HepG2 (cell line): Measurements from ENCODE around the gene DPH3. TPM values are rescaled to one million over a fixed set of nuclear protein-coding genes. Genes with fewer than 3 reads are reported as not detected.

Source experiments
- ATAC-seq: fragments of 200-7000 bp; cut with Tn5 transposase; 3 replicates; pipeline ENCODE4 v1.9.1; 2020; ENCODE audit warnings: mild to moderate bottlenecking, moderate library complexity
- BruUV-seq: library from RNA; stranded (reverse); fragments of 400-500 nt; replicated peaks from 2 replicates; lab custom pipeline; 2021; lab: Mats Ljungman, UMichigan
- CTCF ChIA-PET: fragments of 300-600 bp; formaldehyde crosslinking; extraction: SDS; loops from one replicate; lab custom pipeline; 2021; ENCODE audit warnings: low total read pairs, inconsistent platforms, low intra/inter-chr PET ratio; lab: Yijun Ruan, JAX
- POLR2A ChIA-PET: fragments of 350-600 bp; sonication (Branson Sonifier 250); formaldehyde crosslinking; loops from one replicate; lab custom pipeline; 2020; ENCODE audit warnings: antibody characterized with exemption, inconsistent platforms; lab: Yijun Ruan, JAX
- DNase-seq: peaks from one replicate; pipeline ENCODE4 v3.0.0-alpha.2; 2015; ENCODE audit warnings: low spot score
- FAIRE-seq: peaks from 3 replicates; lab custom pipeline; 2011; peaks lifted over from hg19 to GRCh38; lab: Jason Lieb, UNC
- H2AFZ ChIP-seq: one replicate; pipeline ENCODE4 v1.6.1; 2011; ENCODE audit warnings: low read length, inconsistent platforms
- H3K27ac ChIP-seq: fragments of 300-600 bp; 3 replicates; pipeline ENCODE4 v1.8.0; 2011; ENCODE audit warnings: mixed run types, mild to moderate bottlenecking, mixed read lengths, low read length, inconsistent platforms; ENCODE audit not compliant: insufficient read depth; ENCODE audit errors: extremely low read length
- H3K27me3 ChIP-seq, 2 experiments: fragments of 200-600 bp in 1 of 2; 2 replicates in 1 of 2; 3 replicates in 1 of 2; pipeline versions ENCODE4 v1.6.0 to v1.8.0; 2011; ENCODE audit warnings: low read length in 2 of 2, mild to moderate bottlenecking in 2 of 2, moderate library complexity in 2 of 2, inconsistent platforms in 1 of 2; ENCODE audit not compliant: insufficient read depth in 2 of 2, control insufficient read depth in 1 of 2
- H3K36me3 ChIP-seq, 2 experiments: fragments of 200-600 bp in 1 of 2; replicated peaks in 1 of 2; 2 replicates in 1 of 2; 3 replicates in 1 of 2; pipeline versions ENCODE4 v1.5.1 to v1.8.0; 2011; ENCODE audit warnings: low read length in 2 of 2, inconsistent platforms in 1 of 2; ENCODE audit not compliant: insufficient read depth in 2 of 2, control insufficient read depth in 1 of 2
- H3K4me1 ChIP-seq: 2 replicates; pipeline ENCODE4 v1.5.1; 2012; ENCODE audit warnings: low read length, inconsistent platforms; ENCODE audit not compliant: insufficient read depth
- H3K4me2 ChIP-seq: 2 replicates; pipeline ENCODE4 v1.6.0; 2011; ENCODE audit warnings: low read depth, low read length, inconsistent platforms
- H3K4me3 ChIP-seq, 3 experiments: fragments of 200-600 bp in 1 of 3; sonication (generic), shearing (Covaris generic) in 1 of 3; replicated peaks in 1 of 3; 2 replicates each; pipeline ENCODE4 v1.5.1; 2011 to 2016; ENCODE audit warnings: low read length in 3 of 3, inconsistent platforms in 2 of 3, low read depth in 2 of 3, mild to moderate bottlenecking in 2 of 3, control low read depth in 1 of 3, mixed read lengths in 1 of 3; ENCODE audit not compliant: insufficient read depth in 1 of 3
- H3K79me2 ChIP-seq: one replicate; pipeline ENCODE4 v1.6.1; 2011; ENCODE audit warnings: low read length, inconsistent platforms; ENCODE audit not compliant: insufficient read depth
- H3K9ac ChIP-seq: 2 replicates; pipeline ENCODE4 v1.6.0; 2011; ENCODE audit warnings: mild to moderate bottlenecking, low read depth, low read length, inconsistent platforms; ENCODE audit not compliant: insufficient read depth
- H3K9me3 ChIP-seq: 2 replicates; pipeline ENCODE4 v1.5.1; 2012; ENCODE audit warnings: mild to moderate bottlenecking, low read length
- H4K20me1 ChIP-seq: 2 replicates; pipeline ENCODE4 v1.6.0; 2011; ENCODE audit warnings: inconsistent platforms, mild to moderate bottlenecking, low read length, moderate library complexity; ENCODE audit not compliant: insufficient read depth
- AKAP8 ChIP-seq: sonication (generic); formaldehyde crosslinking; IDR thresholded peaks from 2 replicates; pipeline ENCODE4 v1.5.1; 2020; ENCODE audit warnings: mild to moderate bottlenecking, missing genetic modification reagents
- ARHGAP35 ChIP-seq: sonication (generic); formaldehyde crosslinking; IDR thresholded peaks from 2 replicates; pipeline ENCODE4 v1.9.0; 2022; ENCODE audit warnings: mild to moderate bottlenecking, inconsistent platforms, moderate library complexity, missing genetic modification reagents, borderline replicate concordance
- CC2D1A ChIP-seq: sonication (generic); formaldehyde crosslinking; IDR thresholded peaks from 2 replicates; pipeline ENCODE4 v1.8.1; 2023; ENCODE audit warnings: mild to moderate bottlenecking, missing genetic modification reagents
- DMAP1 ChIP-seq: IDR thresholded peaks from 2 replicates; pipeline ENCODE4 v1.6.1; 2016
- HINFP ChIP-seq: sonication (generic); formaldehyde crosslinking; IDR thresholded peaks from 2 replicates; pipeline ENCODE4 v1.4.0; 2020; ENCODE audit warnings: low read depth, mild to moderate bottlenecking, missing genetic modification reagents
- MEIS2 ChIP-seq: sonication (generic); formaldehyde crosslinking; IDR thresholded peaks from 2 replicates; pipeline ENCODE4 v1.9.0; 2021; ENCODE audit warnings: mild to moderate bottlenecking, missing genetic modification reagents
- MYC ChIP-seq: sonication (generic); formaldehyde crosslinking; IDR thresholded peaks from 2 replicates; pipeline ENCODE4 v1.9.0; 2021; ENCODE audit warnings: missing genetic modification reagents, borderline replicate concordance
- NFE2 ChIP-seq: sonication (generic); formaldehyde crosslinking; IDR thresholded peaks from 2 replicates; pipeline ENCODE4 v1.4.0; 2020; ENCODE audit warnings: missing genetic modification reagents
- PHF20 ChIP-seq: sonication (generic); formaldehyde crosslinking; IDR thresholded peaks from 2 replicates; pipeline ENCODE4 v1.5.0; 2020; ENCODE audit warnings: mild to moderate bottlenecking, missing genetic modification reagents
- PITX1 ChIP-seq: sonication (generic); formaldehyde crosslinking; IDR thresholded peaks from 2 replicates; pipeline ENCODE4 v1.5.1; 2020; ENCODE audit warnings: mild to moderate bottlenecking, missing genetic modification reagents
- TMF1 ChIP-seq: sonication (generic); formaldehyde crosslinking; IDR thresholded peaks from 2 replicates; pipeline ENCODE4 v1.8.1; 2022; ENCODE audit warnings: low read depth, missing genetic modification reagents
- YY1 ChIP-seq: IDR thresholded peaks from 2 replicates; pipeline ENCODE4 v1.6.1; 2011; ENCODE audit warnings: low read length, low read depth, moderate library complexity, mild to moderate bottlenecking; ENCODE audit not compliant: insufficient read depth, insufficient replicate concordance
- ZC3H4 ChIP-seq: sonication (generic); formaldehyde crosslinking; IDR thresholded peaks from 2 replicates; pipeline ENCODE4 v1.4.0; 2020; ENCODE audit warnings: missing genetic modification reagents, borderline replicate concordance
- ZMAT5 ChIP-seq: sonication (generic); formaldehyde crosslinking; IDR thresholded peaks from 2 replicates; pipeline ENCODE4 v1.5.0; 2020; ENCODE audit warnings: mild to moderate bottlenecking, low read depth, missing genetic modification reagents, borderline replicate concordance
- ZNF280B ChIP-seq: sonication (generic); formaldehyde crosslinking; IDR thresholded peaks from 2 replicates; pipeline ENCODE4 v1.5.0; 2020; ENCODE audit warnings: missing genetic modification reagents, mild to moderate bottlenecking, borderline replicate concordance
- ZNF296 ChIP-seq: sonication (generic); formaldehyde crosslinking; conservative IDR thresholded peaks from 2 replicates; pipeline ENCODE4 v1.5.0; 2020; ENCODE audit warnings: mild to moderate bottlenecking, missing genetic modification reagents
- ZNF432 ChIP-seq: sonication (generic); formaldehyde crosslinking; IDR thresholded peaks from 2 replicates; pipeline ENCODE4 v1.5.0; 2020; ENCODE audit warnings: missing genetic modification reagents, mild to moderate bottlenecking, borderline replicate concordance
- ZNF510 ChIP-seq: sonication (generic); formaldehyde crosslinking; IDR thresholded peaks from 2 replicates; pipeline ENCODE4 v1.4.0; 2020; ENCODE audit warnings: low read depth, mild to moderate bottlenecking, missing genetic modification reagents
- ZNF773 ChIP-seq: sonication (generic); formaldehyde crosslinking; IDR thresholded peaks from 2 replicates; pipeline ENCODE4 v1.4.0; 2020; ENCODE audit warnings: missing genetic modification reagents, borderline replicate concordance
- ZSCAN29 ChIP-seq: sonication (generic); formaldehyde crosslinking; conservative IDR thresholded peaks from 2 replicates; pipeline ENCODE4 v1.4.0; 2020; ENCODE audit warnings: mild to moderate bottlenecking, missing genetic modification reagents
- WGBS: methylation state at CpG from one replicate; pipeline ENCODE4 v1.1.6; 2017; ENCODE audit warnings: low lambda C conversion rate; 5-methylcytosine and 5-hydroxymethylcytosine counted together
- in situ Hi-C: cut with HindIII; loops from 2 replicates; pipeline ENCODE4 v1.10.0; 2017; ENCODE audit warnings: low pct_unique_long_range_greater_than_20kb; ENCODE audit not compliant: extremely low pct_ligation_motif_present
- intact Hi-C: fragments of 100-400 bp; cut with micrococcal nuclease; formaldehyde crosslinking; loops from one replicate; pipeline ENCODE4 v1.10.0; 2022; ENCODE audit not compliant: unreplicated experiment
- polyA plus RNA-seq, 8 experiments: library from polyadenylated mRNA; depleted of rRNA in 3 of 8; stranded (reverse) in 7 of 8; unstranded in 1 of 8; fragments of >200 nt; fragmentation: Illumina TruSeq in 4 of 8; extraction: Trizol in 4 of 8; gene quantifications; 2 replicates each; pipeline versions ENCODE4 v1.2.1 to v1.2.3, GENCODE V29; 2011 to 2016; ENCODE audit warnings: low read depth in 4 of 8, missing spikeins in 1 of 8, mixed read lengths in 1 of 8; ENCODE audit not compliant: insufficient read depth in 1 of 8
- total RNA-seq, 5 experiments: library from RNA; depleted of rRNA; stranded (reverse); fragments of >200 nt; fragmentation: Illumina TruSeq; extraction: Trizol; gene quantifications; 2 replicates each; pipeline ENCODE4 v1.2.3, GENCODE V29; 2016; ENCODE audit warnings: low read depth in 1 of 5
- TF ChIP-seq, protein P1 (sequence below): sonication (generic); formaldehyde crosslinking; IDR thresholded peaks from 2 replicates; pipeline ENCODE4 v1.8.0; 2022; ENCODE audit warnings: missing genetic modification reagents, mild to moderate bottlenecking, inconsistent platforms, borderline replicate concordance
- TF ChIP-seq, protein P2 (sequence below): sonication (generic); formaldehyde crosslinking; IDR thresholded peaks from 2 replicates; pipeline ENCODE4 v1.4.0; 2020; ENCODE audit warnings: missing genetic modification reagents

Gene DPH3
- total and polyA plus RNA-seq, 2 of the 13 experiments (the other 11 are each of a cell fraction or from before 2014, with no cell fraction given), result 18.3 to 21.6 TPM

GRCh38 chr3:16277471-16277870, 12.7 kb upstream of the DPH3 start (continued):
- TF ChIP-seq ZC3H4 (CRISPR knock-in tag), result no peak
- no peak for TF ChIP-seq YY1
- TF ChIP-seq ZNF296, result no peak
- no peak for TF ChIP-seq TMF1 (CRISPR knock-in tag)
- TF ChIP-seq ZNF432, result no peak
- TF ChIP-seq ZSCAN29, result no peak
- no peak for TF ChIP-seq ZMAT5
- no peak for TF ChIP-seq NFE2
- TF ChIP-seq MEIS2 (CRISPR knock-in tag), result no peak
- TF ChIP-seq HINFP, result no peak
- no peak for TF ChIP-seq ZNF773 (CRISPR knock-in tag)
- TF ChIP-seq, all 625 proteins: peak for 0

DNA sequence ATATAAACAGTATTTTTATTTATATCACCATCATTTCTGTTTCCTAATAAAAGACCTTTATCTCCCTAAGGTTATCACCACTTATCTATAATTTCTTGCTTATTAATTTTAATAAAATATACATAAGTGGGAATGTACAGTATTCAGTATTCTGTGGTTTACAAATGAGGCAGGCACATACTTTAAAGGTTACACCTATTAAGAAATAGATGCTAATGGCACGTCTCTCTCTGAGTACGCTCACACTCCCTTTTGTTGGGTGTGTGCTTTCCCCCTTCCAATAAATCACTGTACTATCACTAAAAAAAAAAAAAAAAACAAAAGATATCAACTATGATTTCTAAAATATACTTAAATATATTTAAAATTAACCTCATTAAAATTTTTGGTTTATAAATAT, 9.1 kb upstream of the DPH3 start:
- H3K9me3 ChIP-seq, result no peaks in the 10 kb centered on the region
- intact Hi-C loops (no loop called here), in situ Hi-C loops (no loop called here)
- ChIA-PET CTCF (no interaction called here), POLR2A (no interaction called here)
- H3K4me1 ChIP-seq, result no peaks in the 10 kb centered on the region
- no peak overlapping the region for H3K27ac ChIP-seq
- no peak overlapping the region for H3K9ac ChIP-seq
- H4K20me1 ChIP-seq, result no peaks in the 10 kb centered on the region
- H3K4me2 ChIP-seq, result no peak overlapping the region
- H2AFZ ChIP-seq, result no peak overlapping the region
- DNase-seq (no peak), FAIRE-seq (no peak), ATAC-seq (no peak)
- WGBS, result 98% methylated on average over 2 of the region's 2 CpGs
- H3K36me3 ChIP-seq, result peaks cover 5 to 74% of the 10 kb centered on the region in 2 experiments
- H3K79me2 ChIP-seq, result peaks cover 4% of the 10 kb centered on the region
- BruUV-seq, result no TSS peak
- no peaks in the 10 kb centered on the region for H3K27me3 ChIP-seq
- no peak overlapping the region for H3K4me3 ChIP-seq
- TF ChIP-seq ZNF280B, result no peak
- TF ChIP-seq ZNF510 (CRISPR knock-in tag), result no peak
- no peak for TF ChIP-seq MYC (CRISPR knock-in tag)
- TF ChIP-seq, protein P1, sequence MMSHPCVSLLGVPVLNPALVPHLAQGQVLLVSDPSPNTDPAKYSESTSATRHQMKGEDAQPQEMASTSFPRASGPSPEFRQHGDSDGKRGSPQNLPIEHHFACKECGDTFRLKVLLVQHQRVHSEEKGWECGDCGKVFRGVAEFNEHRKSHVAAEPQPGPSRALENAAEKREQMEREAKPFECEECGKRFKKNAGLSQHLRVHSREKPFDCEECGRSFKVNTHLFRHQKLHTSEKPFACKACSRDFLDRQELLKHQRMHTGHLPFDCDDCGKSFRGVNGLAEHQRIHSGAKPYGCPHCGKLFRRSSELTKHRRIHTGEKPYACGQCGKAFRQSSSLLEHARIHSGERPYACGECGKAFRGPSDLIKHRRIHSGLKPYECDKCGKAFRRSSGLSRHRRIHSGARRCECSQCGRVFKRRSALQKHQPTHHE, result no peak
- no peak for TF ChIP-seq PITX1
- TF ChIP-seq PHF20 (CRISPR knock-in tag), result no peak
- TF ChIP-seq AKAP8, result no peak
- TF ChIP-seq ARHGAP35, result no peak
- no peak for TF ChIP-seq DMAP1 (CRISPR knock-in tag)
- TF ChIP-seq, protein P2, sequence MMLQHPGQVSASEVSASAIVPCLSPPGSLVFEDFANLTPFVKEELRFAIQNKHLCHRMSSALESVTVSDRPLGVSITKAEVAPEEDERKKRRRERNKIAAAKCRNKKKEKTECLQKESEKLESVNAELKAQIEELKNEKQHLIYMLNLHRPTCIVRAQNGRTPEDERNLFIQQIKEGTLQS (CRISPR knock-in tag), result no peak
- TF ChIP-seq CC2D1A (CRISPR knock-in tag), result no peak
